OCI-LY7 (cell line): ENCODE results near the gene ATP8B1.

Experiments
- EZH2phosphoT487 ChIP-seq: fragments of 200-600 bp; sonication (generic); IDR thresholded peaks from 2 replicates; pipeline ENCODE4 v1.6.1; 2018; ENCODE audit warnings: low read depth, borderline replicate concordance, mild to moderate bottlenecking, mixed run types, antibody characterized with exemption, low read length, moderate library complexity, mixed read lengths
- TF ChIP-seq, protein P1 (sequence below): fragments of 200-600 bp; sonication (generic); conservative IDR thresholded peaks from 2 replicates; pipeline ENCODE4 v1.5.1; 2014; ENCODE audit warnings: mild to moderate bottlenecking, antibody characterized with exemption, low read length, moderate library complexity, mixed read lengths

DNA sequence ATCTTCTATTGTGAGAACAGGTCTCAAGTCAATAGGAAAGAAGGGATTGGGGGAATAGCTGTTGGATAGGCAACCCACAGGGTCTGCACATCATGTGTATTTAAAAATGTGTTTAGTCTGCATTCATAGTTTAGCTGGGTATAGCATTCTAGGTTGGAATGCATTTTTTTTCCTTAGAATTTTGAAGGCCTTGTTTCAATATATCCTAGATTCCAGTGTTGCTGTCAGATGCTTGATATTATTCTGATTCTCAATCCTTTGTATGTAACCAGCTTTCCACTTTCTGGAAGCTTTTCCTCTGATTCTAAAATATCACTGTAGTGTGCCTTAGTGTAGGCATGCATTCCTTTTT is 9.0 kb upstream of the ATP8B1 start:
- TF ChIP-seq, protein P1, sequence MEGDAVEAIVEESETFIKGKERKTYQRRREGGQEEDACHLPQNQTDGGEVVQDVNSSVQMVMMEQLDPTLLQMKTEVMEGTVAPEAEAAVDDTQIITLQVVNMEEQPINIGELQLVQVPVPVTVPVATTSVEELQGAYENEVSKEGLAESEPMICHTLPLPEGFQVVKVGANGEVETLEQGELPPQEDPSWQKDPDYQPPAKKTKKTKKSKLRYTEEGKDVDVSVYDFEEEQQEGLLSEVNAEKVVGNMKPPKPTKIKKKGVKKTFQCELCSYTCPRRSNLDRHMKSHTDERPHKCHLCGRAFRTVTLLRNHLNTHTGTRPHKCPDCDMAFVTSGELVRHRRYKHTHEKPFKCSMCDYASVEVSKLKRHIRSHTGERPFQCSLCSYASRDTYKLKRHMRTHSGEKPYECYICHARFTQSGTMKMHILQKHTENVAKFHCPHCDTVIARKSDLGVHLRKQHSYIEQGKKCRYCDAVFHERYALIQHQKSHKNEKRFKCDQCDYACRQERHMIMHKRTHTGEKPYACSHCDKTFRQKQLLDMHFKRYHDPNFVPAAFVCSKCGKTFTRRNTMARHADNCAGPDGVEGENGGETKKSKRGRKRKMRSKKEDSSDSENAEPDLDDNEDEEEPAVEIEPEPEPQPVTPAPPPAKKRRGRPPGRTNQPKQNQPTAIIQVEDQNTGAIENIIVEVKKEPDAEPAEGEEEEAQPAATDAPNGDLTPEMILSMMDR: no peak
- TF ChIP-seq EZH2phosphoT487: no peak
